ENCODE results near the gene TMEM221. TPM values are rescaled to one million over a fixed set of nuclear protein-coding genes. Genes with fewer than 3 reads are reported as not detected.

Gene TMEM221
- polyA plus RNA-seq, 6 donors from 2014 or later: 0.52 TPM; not detected in 5

- Mint-ChIP-seq H3K4me3 (peak overlapping the region; percentile 85 to 100 (median 96)), H3K27ac (peak overlapping the region in 2 of 6 donors; percentile 75 to 83), H3K4me1 (peaks cover 37 to 51% (median 39%) of the 10 kb centered on the region in 3 donors), H3K9me3 (no peaks in the 10 kb centered on the region), H3K27me3 (no peaks in the 10 kb centered on the region), H3K36me3 (no peaks in the 10 kb centered on the region)
- ATAC-seq (ENCODE audit: low read depth in 2 of 2) (no peak), DNase-seq (no peak)
Measured at GRCh38 chr19:17402982-17403855, 45.2 kb downstream of the TMEM221 start.

- Mint-ChIP-seq H3K9me3 (no peaks in the 10 kb centered on the region), H3K27me3 (no peaks in the 10 kb centered on the region), H3K4me1 (peaks cover 25 to 35% (median 26%) of the 10 kb centered on the region in 3 donors), H3K4me3 (peak overlapping the region in 3 of 8 donors; percentile 42 to 74 (median 51)), H3K36me3 (no peaks in the 10 kb centered on the region), H3K27ac (peak overlapping the region in 3 of 6 donors; percentile 54 to 76 (median 75))
- DNase-seq: no peak
- no peak for ATAC-seq (ENCODE audit: low read depth in 2 of 2)
Measured at GRCh38 chr19:17401628-17402027, 46.8 kb downstream of the TMEM221 start.

DNA sequence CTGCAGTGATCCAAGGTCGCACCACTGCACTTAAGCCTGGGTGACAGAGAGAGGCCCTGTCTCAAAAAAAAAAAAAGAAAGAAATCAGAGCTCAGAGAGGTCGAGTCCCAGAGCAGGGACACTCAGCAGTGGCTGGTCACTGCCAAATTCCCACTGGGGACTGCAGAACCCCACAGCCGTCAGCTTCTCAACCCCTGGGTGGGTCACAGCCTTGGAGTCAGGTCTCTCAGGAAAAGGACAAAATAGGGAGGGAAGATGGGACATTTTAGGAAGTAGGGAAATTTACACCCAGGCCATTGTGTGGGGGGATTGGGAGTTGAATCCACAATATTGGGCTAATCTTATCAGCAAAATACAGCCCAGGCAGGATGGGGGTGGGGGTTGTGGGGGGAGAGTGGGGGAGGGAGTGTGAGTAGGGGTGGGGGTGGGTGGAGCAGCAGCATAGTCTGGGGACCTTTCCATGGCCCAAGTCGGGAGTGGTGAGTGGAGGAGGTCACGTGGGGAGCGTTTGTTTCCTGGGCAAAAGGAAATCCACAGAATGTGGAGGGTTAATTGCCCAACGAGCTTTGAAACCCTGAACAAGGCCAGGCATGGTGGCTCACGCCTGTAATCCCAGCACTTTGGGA is 49.5 kb downstream of the TMEM221 start:
- no peaks in the 10 kb centered on the region for H3K9me3 Mint-ChIP-seq
- H3K27ac Mint-ChIP-seq: no peak overlapping the region
- no peaks in the 10 kb centered on the region for H3K36me3 Mint-ChIP-seq
- H3K27me3 Mint-ChIP-seq: no peaks in the 10 kb centered on the region
- ATAC-seq (ENCODE audit: low read depth in 2 of 2) (no peak), DNase-seq (no peak)
- no peak overlapping the region for H3K4me3 Mint-ChIP-seq
- H3K4me1 Mint-ChIP-seq: peaks cover 18 to 26% (median 20%) of the 10 kb centered on the region in 3 donors

DNA sequence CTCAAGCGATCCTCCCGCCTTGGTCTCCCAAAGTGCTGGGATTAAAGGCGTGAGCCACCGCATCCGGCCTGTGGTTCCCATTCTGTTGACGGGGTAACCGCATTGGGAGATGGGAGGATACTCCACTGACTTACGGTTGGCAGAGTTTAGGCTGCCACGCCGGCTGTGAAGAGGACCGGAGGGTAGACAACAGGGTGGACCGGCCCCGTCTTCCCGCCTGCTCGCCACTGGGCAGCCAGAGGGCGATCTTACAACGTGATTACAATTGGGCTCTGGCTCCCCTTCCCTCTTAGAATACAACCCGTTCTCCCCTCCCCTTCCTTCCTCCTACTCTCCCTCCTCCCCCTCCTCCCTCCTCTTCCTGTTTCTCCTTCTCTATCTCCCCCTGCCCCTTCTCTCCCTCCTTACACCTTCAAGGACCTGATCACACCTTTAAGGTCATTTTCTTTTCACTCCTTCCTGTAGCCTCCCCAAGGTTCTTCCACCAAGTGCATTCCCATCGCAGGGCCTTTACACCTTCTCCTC is 53.5 kb downstream of the TMEM221 start:
- H3K36me3 Mint-ChIP-seq: no peaks in the 10 kb centered on the region
- H3K27ac Mint-ChIP-seq: peak overlapping the region in 4 of 6 donors; percentile 54 to 91 (median 74)
- H3K9me3 Mint-ChIP-seq: no peaks in the 10 kb centered on the region
- H3K4me3 Mint-ChIP-seq: peak overlapping the region in 3 of 8 donors; percentile 16 to 65 (median 36)
- H3K4me1 Mint-ChIP-seq: peaks cover 19 to 28% (median 22%) of the 10 kb centered on the region in 3 donors
- ATAC-seq (ENCODE audit: low read depth in 2 of 2) (no peak), DNase-seq (no peak)
- peaks cover 0 to 6% (median 0%) of the 10 kb centered on the region in 3 donors for H3K27me3 Mint-ChIP-seq

DNA sequence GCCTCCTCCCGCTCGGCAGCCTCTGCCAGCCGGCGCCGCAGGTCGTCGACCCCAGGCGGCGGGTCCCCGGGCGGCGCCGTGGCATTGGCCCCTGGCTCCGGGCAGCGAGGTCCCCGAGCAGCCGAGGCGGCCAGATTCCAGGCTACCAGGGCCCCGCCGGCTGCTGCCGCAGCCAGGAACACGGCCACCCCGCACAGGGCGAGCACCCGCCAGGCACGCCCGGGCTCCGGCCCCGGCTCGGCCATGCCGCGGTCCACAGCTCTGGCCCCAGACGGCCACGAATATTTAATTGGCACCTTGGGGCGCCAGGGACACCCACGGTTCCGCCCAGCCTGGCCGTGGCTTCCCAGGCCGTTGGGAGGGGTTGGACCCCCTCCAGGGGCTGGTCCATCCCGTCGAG is 54.6 kb downstream of the TMEM221 start, which contains the start of gene CCDC194:
CCDC194 (minus strand) TSS at position 283 of the 400 bp plus-strand sequence; CDS start at position 245, 38 bp downstream.
- DNase-seq (no peak), ATAC-seq (ENCODE audit: low read depth in 2 of 2) (no peak)
- H3K27me3 Mint-ChIP-seq: peaks cover 0 to 6% (median 0%) of the 10 kb centered on the region in 3 donors
- H3K36me3 Mint-ChIP-seq: no peaks in the 10 kb centered on the region
- peaks cover 0 to 6% (median 4%) of the 10 kb centered on the region in 7 donors for H3K9me3 Mint-ChIP-seq
- peak within 1 kb of the TSS in 4 of 8 donors; percentile 3 to 65 (median 26) for H3K4me3 Mint-ChIP-seq
- peaks cover 19 to 28% (median 22%) of the 10 kb centered on the region in 3 donors for H3K4me1 Mint-ChIP-seq
- peak within 1 kb of the TSS in 4 of 6 donors; percentile 54 to 91 (median 59) for H3K27ac Mint-ChIP-seq

DNA sequence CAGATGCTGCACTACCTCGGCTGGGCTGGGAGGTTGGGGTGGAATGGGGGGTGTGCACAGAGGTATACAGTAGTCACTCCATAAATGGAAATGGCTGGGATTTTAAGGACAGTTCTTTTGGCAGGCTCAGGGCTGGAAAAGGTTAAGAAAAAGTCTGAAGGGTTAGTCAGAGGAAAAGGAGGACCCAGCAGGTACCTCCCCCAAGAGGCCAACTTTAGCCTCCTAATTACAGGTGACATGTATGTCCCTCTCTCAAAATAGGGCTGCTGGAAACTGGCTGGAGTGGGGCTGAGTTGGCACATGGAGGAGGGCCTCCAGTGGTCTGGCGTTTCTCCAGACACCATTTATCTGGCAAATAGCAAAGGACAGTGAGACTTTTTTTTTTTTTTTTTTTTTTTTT is 55.5 kb downstream of the TMEM221 start:
- H3K36me3 Mint-ChIP-seq: no peaks in the 10 kb centered on the region
- no peak for DNase-seq
- peaks cover 0 to 6% (median 4%) of the 10 kb centered on the region in 7 donors for H3K9me3 Mint-ChIP-seq
- ATAC-seq (ENCODE audit: low read depth in 2 of 2): no peak
- peaks cover 19 to 27% (median 22%) of the 10 kb centered on the region in 3 donors for H3K4me1 Mint-ChIP-seq
- peaks cover 0 to 6% (median 0%) of the 10 kb centered on the region in 3 donors for H3K27me3 Mint-ChIP-seq
- H3K4me3 Mint-ChIP-seq: peak overlapping the region in 2 of 8 donors; percentile 3 to 59
- H3K27ac Mint-ChIP-seq: no peak overlapping the region

DNA sequence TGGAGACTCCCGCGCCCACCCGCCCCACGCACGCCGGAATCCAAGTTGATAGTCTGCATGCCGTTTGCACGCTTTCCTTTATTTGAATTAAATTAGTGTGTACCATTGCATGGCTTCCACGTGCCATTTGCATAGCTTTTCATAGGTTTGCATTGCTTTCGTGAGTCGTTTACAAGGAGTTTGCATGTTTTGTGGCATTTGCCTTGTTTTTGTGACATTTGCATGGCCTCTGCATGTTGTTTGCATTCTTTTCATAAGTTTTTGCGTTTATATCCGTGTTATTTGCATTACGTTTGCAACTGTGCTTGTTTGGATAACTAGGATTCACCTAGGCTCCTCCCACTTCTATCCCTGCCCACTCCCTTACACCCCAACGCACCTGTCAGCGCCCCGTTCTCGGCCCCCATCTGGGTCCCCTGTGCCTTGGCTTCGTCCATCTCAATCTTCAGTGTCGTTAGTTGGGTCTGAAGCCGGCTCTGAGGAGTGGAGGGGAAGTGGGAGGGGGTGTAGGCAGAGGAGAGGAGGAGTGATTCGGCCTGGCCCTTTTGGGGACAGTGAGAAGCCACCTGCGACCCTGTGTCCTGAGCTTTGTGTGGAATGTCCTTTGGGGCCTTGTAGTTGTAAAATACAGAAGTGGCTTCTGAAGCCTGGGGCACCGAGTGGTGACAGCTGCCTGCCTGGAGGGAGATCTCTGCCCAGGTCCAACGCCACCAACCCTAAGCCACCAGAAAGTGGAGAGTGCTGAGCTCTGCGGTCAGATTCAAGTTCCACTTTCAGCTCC is 56.9 kb downstream of the TMEM221 start:
- Mint-ChIP-seq H3K9me3 (peaks cover 0 to 6% (median 4%) of the 10 kb centered on the region in 7 donors), H3K36me3 (no peaks in the 10 kb centered on the region), H3K4me3 (peak overlapping the region; percentile 44 to 95 (median 89)), H3K4me1 (peaks cover 19 to 27% (median 22%) of the 10 kb centered on the region in 3 donors), H3K27me3 (peaks cover 0 to 6% (median 0%) of the 10 kb centered on the region in 3 donors), H3K27ac (peak overlapping the region in 2 of 6 donors; percentile 32 to 76)
- ATAC-seq (ENCODE audit: low read depth in 2 of 2) (peak; percentile 17 to 21), DNase-seq (no peak)

DNA sequence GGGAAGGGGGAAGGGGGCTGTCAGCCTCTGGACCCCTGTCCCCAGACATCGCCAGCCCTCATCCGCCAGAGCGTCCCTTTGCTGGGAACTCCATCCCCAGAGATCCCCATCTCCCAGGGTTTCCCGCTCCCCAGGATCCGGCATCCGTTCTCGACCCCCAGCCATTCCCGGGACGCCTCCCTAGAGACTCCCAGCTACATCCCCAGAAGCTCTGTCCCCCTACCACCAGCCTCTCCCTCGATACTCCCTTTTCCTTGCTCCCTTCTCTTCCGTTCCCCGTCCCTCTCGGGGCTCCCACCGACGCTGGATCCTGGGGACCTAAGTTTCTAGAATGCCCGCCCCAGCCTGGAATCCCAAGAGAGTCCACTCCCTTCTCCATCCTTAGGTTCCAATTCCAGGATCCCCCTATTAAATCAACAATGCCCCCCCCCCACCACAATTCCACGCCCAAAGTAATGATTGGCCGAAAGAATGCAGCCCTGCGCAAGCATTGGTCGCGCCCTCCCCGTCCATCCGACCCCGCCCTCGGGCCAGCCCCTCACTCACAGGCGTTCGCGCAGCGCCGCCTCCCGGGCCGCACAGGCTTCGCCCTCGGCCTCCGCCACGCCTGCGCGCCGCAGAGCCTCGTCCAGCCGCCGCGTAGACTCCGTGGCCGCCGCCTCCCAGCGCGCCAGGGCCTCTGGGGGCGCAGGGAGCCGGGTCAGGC is 57.6 kb downstream of the TMEM221 start:
- Mint-ChIP-seq H3K4me1 (peaks cover 22 to 30% (median 22%) of the 10 kb centered on the region in 3 donors), H3K9me3 (peaks cover 0 to 6% (median 4%) of the 10 kb centered on the region in 7 donors), H3K27ac (peak overlapping the region in 4 of 6 donors; percentile 16 to 78 (median 47))

DNA sequence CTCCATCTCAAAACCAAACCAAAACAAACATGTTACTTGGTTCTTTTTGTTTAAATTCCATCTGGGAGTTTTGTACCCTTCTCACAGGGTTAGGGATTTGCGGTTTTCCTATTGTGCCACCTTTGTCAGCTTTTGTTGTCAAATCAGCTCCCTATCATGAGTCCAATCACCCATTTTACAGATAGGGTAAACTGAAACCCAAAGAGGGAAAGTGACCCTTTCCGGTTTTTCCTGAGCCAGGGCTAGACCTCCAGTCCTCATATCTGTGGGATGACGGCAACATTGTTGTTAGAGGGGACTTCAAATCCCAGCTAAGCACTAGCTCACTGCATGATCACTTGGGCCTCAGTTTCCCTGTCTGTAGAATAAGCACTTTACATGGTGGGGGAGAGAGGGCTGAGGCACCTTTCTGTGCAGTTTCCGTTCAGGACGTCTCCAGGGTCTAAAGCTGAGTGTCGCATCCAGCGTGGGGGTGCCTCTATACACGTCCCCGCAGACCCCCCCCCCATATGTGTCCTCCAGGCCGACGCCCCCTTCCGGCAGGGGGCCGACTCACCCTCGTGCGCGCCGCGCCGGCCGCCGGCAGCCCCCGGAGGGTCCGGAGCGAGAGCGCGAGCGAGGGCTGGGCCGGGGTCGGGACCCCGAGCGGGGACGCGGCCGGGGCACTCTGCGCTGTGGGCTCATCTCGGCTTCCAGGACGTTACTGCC is 58.4 kb downstream of the TMEM221 start:
- peak overlapping the region; percentile 15 to 94 (median 82) for H3K4me3 Mint-ChIP-seq
- no peak for DNase-seq
- H3K27me3 Mint-ChIP-seq: peaks cover 0 to 6% (median 0%) of the 10 kb centered on the region in 3 donors
- H3K9me3 Mint-ChIP-seq: peaks cover 0 to 6% (median 4%) of the 10 kb centered on the region in 7 donors
- ATAC-seq (ENCODE audit: low read depth in 2 of 2): no peak
- H3K27ac Mint-ChIP-seq: no peak overlapping the region
- H3K36me3 Mint-ChIP-seq: no peaks in the 10 kb centered on the region
- H3K4me1 Mint-ChIP-seq: peaks cover 18 to 26% (median 19%) of the 10 kb centered on the region in 3 donors

More for the DNA sequence above, 57.6 kb downstream of the TMEM221 start:
- H3K36me3 Mint-ChIP-seq: no peaks in the 10 kb centered on the region
- H3K27me3 Mint-ChIP-seq: peaks cover 0 to 6% (median 0%) of the 10 kb centered on the region in 3 donors
- H3K4me3 Mint-ChIP-seq: peak overlapping the region; percentile 86 to 95 (median 91)
- ATAC-seq (ENCODE audit: low read depth in 2 of 2) (peak; percentile 99), DNase-seq (peak; percentile 86)

GRCh38 chr19:17389288-17389687 is 59.2 kb downstream of the TMEM221 start:
- Mint-ChIP-seq H3K4me3 (peak overlapping the region in 6 of 8 donors; percentile 6 to 91 (median 26)), H3K9me3 (peaks cover 0 to 6% (median 4%) of the 10 kb centered on the region in 7 donors), H3K27ac (no peak overlapping the region)

GRCh38 chr19:17385878-17386611 is 62.4 kb downstream of the TMEM221 start:
- DNase-seq (peak; percentile 58), ATAC-seq (ENCODE audit: low read depth in 2 of 2) (peak; percentile 41 to 57)
- Mint-ChIP-seq H3K27me3 (peaks cover 0 to 5% (median 0%) of the 10 kb centered on the region in 3 donors), H3K27ac (peak overlapping the region in 1 of 6 donors; percentile 15), H3K4me3 (peak overlapping the region in 1 of 8 donors; percentile 47), H3K9me3 (peaks cover 0 to 6% (median 4%) of the 10 kb centered on the region in 7 donors), H3K4me1 (peaks cover 9 to 31% (median 16%) of the 10 kb centered on the region in 3 donors), H3K36me3 (no peaks in the 10 kb centered on the region)

More at GRCh38 chr19:17389288-17389687, 59.2 kb downstream of the TMEM221 start:
- ATAC-seq (ENCODE audit: low read depth in 2 of 2) (no peak), DNase-seq (no peak)
- H3K27me3 Mint-ChIP-seq: peaks cover 0 to 6% (median 0%) of the 10 kb centered on the region in 3 donors
- H3K4me1 Mint-ChIP-seq: peaks cover 14 to 18% (median 16%) of the 10 kb centered on the region in 3 donors
- H3K36me3 Mint-ChIP-seq: no peaks in the 10 kb centered on the region
